ENCODE measurements around the gene VPS26B.

- no peak for TF ChIP-seq CTCF (IDR thresholded peaks at IDR 0.05)
- TF ChIP-seq POLR2A (IDR thresholded peaks at IDR 0.05) = no peak
- TF ChIP-seq EP300 (IDR thresholded peaks at IDR 0.05) = no peak
Observed at GRCh38 chr11:134244593-134244992, 20.1 kb downstream of the VPS26B start.
